NCI-H2196 treated with DMSO at 0.1 percent for 48 hours (cell line): Measurements from ENCODE around the gene KRTAP4-1.
A peak's percentile ranks its signal among the peaks of the same experiment; 100 is the strongest.
"Not testable (repeated sequence)": the region's sequence is repeated elsewhere in the genome, so short reads cannot be mapped to it uniquely, and the experiment has no call there.

Experiments
- DNase-seq: peaks from one replicate; lab custom pipeline; 2025; ENCODE audit not compliant: unreplicated experiment; lab: John Stamatoyannopoulos, UW

The KRTAP4-1 gene

GRCh38 chr17:41184480-41184961 is at the start of gene KRTAP4-1:
Gene KRTAP4-1 (minus strand): TSS chr17:41184911. CDS start chr17:41184854, 57 bp downstream.
- DNase-seq: no peak

GRCh38 chr17:41232399-41233105 is 47.8 kb upstream of the KRTAP4-1 start, which contains the start of gene KRTAP9-3:
Gene KRTAP9-3 (plus strand): TSS chr17:41232449. CDS start chr17:41232502, 53 bp downstream.
- DNase-seq: not testable (repeated sequence)

GRCh38 chr17:41231731-41232130 is 47.0 kb upstream of the KRTAP4-1 start:
- DNase-seq: no peak

- DNase-seq: no peak
Measured at GRCh38 chr17:41230094-41230493, 45.4 kb upstream of the KRTAP4-1 start.

- DNase-seq: not testable (repeated sequence)
Measured at GRCh38 chr17:41226598-41227095, 41.9 kb upstream of the KRTAP4-1 start, which contains the start of gene KRTAP9-2. Gene KRTAP9-2 (plus strand): TSS chr17:41226648. CDS start chr17:41226655, 7 bp downstream.

- DNase-seq: no peak
Measured at GRCh38 chr17:41226051-41226450, 41.3 kb upstream of the KRTAP4-1 start.

- DNase-seq: no peak
Measured at GRCh38 chr17:41223821-41224220, 39.1 kb upstream of the KRTAP4-1 start.

GRCh38 chr17:41215681-41216080 is 31.0 kb upstream of the KRTAP4-1 start:
- no peak for DNase-seq

- peak; percentile 40 for DNase-seq
Measured at GRCh38 chr17:41212524-41213169, 27.9 kb upstream of the KRTAP4-1 start.

GRCh38 chr17:41211845-41212466 is 27.2 kb upstream of the KRTAP4-1 start:
- peak; percentile 58 for DNase-seq

GRCh38 chr17:41199421-41200078 is 14.8 kb upstream of the KRTAP4-1 start:
- no peak for DNase-seq

- DNase-seq: no peak
Measured at GRCh38 chr17:41196068-41196467, 11.4 kb upstream of the KRTAP4-1 start.

GRCh38 chr17:41190328-41190727 is 5.6 kb upstream of the KRTAP4-1 start:
- DNase-seq: no peak

- DNase-seq: not testable (repeated sequence)
Measured at GRCh38 chr17:41189837-41190318, 5.2 kb upstream of the KRTAP4-1 start, which contains the start of gene KRTAP9-1. Gene KRTAP9-1 (plus strand): TSS chr17:41189887. CDS start chr17:41189887, 0 bp downstream.

GRCh38 chr17:41186872-41187271 is 2.2 kb upstream of the KRTAP4-1 start:
- no peak for DNase-seq

GRCh38 chr17:41185001-41185400 is 290 bp upstream of the KRTAP4-1 start:
- no peak for DNase-seq

GRCh38 chr17:41178843-41179616 is 5.7 kb downstream of the KRTAP4-1 start:
- no peak for DNase-seq

- no peak for DNase-seq
Measured at GRCh38 chr17:41178341-41178740, 6.4 kb downstream of the KRTAP4-1 start.

- DNase-seq: no peak
Measured at GRCh38 chr17:41177727-41178271, 6.9 kb downstream of the KRTAP4-1 start, which contains the start of gene KRTAP4-2. Gene KRTAP4-2 (minus strand): TSS chr17:41178221. CDS start chr17:41178164, 57 bp downstream.
